NCI-H2107 treated with DMSO at 0.1 percent for 48 hours (cell line): ENCODE data around the gene PDIA4.
"Not testable (repeated sequence)": the region's sequence is repeated elsewhere in the genome, so short reads cannot be mapped to it uniquely, and the experiment has no call there.

Experiments used
- DNase-seq: peaks from one replicate; lab custom pipeline; 2025; ENCODE audit not compliant: unreplicated experiment; lab: John Stamatoyannopoulos, UW

Gene PDIA4

GRCh38 chr7:149038641-149039040 is 10.3 kb upstream of the PDIA4 start:
- DNase-seq = not testable (repeated sequence)

GRCh38 chr7:149036676-149037075 is 8.4 kb upstream of the PDIA4 start:
- DNase-seq = no peak

GRCh38 chr7:149031353-149031910 is 3.1 kb upstream of the PDIA4 start:
- no peak for DNase-seq

GRCh38 chr7:149030439-149030838 is 2.1 kb upstream of the PDIA4 start:
- not testable (repeated sequence) for DNase-seq

- no peak for DNase-seq
Observed at GRCh38 chr7:149027611-149028345, 527 bp downstream of the PDIA4 start.

- DNase-seq = no peak
Observed at GRCh38 chr7:149027055-149027454, 1.2 kb downstream of the PDIA4 start.

- DNase-seq = no peak
Observed at GRCh38 chr7:149023662-149024061, 4.6 kb downstream of the PDIA4 start.

GRCh38 chr7:149022756-149023360 is 5.4 kb downstream of the PDIA4 start:
- DNase-seq = no peak

GRCh38 chr7:149021725-149022062 is 6.6 kb downstream of the PDIA4 start:
- no peak for DNase-seq

GRCh38 chr7:149020483-149020882 is 7.8 kb downstream of the PDIA4 start:
- no peak for DNase-seq

- peak; percentile 64 for DNase-seq
Observed at GRCh38 chr7:149016876-149017275, 11.4 kb downstream of the PDIA4 start.

GRCh38 chr7:149014309-149014708 is 14.0 kb downstream of the PDIA4 start:
- DNase-seq = no peak

GRCh38 chr7:149013876-149014275 is 14.4 kb downstream of the PDIA4 start:
- no peak for DNase-seq

- not testable (repeated sequence) for DNase-seq
Observed at GRCh38 chr7:149012730-149013129, 15.6 kb downstream of the PDIA4 start.

GRCh38 chr7:149011491-149011890 is 16.8 kb downstream of the PDIA4 start:
- DNase-seq = no peak

GRCh38 chr7:149010451-149010850 is 17.9 kb downstream of the PDIA4 start:
- no peak for DNase-seq

GRCh38 chr7:149009527-149009926 is 18.8 kb downstream of the PDIA4 start:
- DNase-seq = no peak

- no peak for DNase-seq
Observed at GRCh38 chr7:149007611-149008010, 20.7 kb downstream of the PDIA4 start.

- no peak for DNase-seq
Observed at GRCh38 chr7:149007146-149007545, 21.2 kb downstream of the PDIA4 start.

GRCh38 chr7:149006345-149006725 is 22.0 kb downstream of the PDIA4 start:
- no peak for DNase-seq

GRCh38 chr7:149005427-149006344 is 22.6 kb downstream of the PDIA4 start:
- DNase-seq = peak; percentile 6
